Naive thymus-derived CD4-positive, alpha-beta T cell (primary cell): ENCODE data around the gene HDAC4. TPM values are rescaled to one million over a fixed set of nuclear protein-coding genes. Genes with fewer than 3 reads are reported as not detected.
A peak's percentile ranks its signal among the peaks of the same experiment; 100 is the strongest.
"Not testable (repeated sequence)": the region's sequence is repeated elsewhere in the genome, so short reads cannot be mapped to it uniquely, and the experiment has no call there.

Source experiments
- ATAC-seq: fragments of 150-1000 bp; cut with Tn5 transposase; 2 replicates; pipeline ENCODE4 v1.10.0; 2021; ENCODE audit warnings: mild to moderate bottlenecking, moderate library complexity
- CTCF ChIA-PET: fragments of 350-600 bp; sonication (Branson Sonifier 250); formaldehyde crosslinking; loops from one replicate; lab custom pipeline; 2021; ENCODE audit warnings: antibody characterized with exemption; lab: Charles Lee
- POLR2A ChIA-PET: fragments of 350-600 bp; sonication (Branson Sonifier 250); formaldehyde crosslinking; loops from one replicate; lab custom pipeline; 2021; ENCODE audit warnings: antibody characterized with exemption, inconsistent platforms; lab: Charles Lee
- DNase-seq, 9 donors: peaks; one replicate each; pipeline versions ENCODE4 v3.0.0 to v3.0.0-alpha.2; 2020 to 2022; ENCODE audit warnings: mixed read lengths in 1 of 9
- H3K27ac ChIP-seq: one replicate; pipeline ENCODE4 v1.7.0; 2013; ENCODE audit warnings: mild to moderate bottlenecking, low read depth, low read length, moderate library complexity
- H3K27me3 ChIP-seq, 2 donors: one replicate each; pipeline ENCODE4 v1.7.0; 2013; ENCODE audit warnings: low read length in 2 of 2, mild to moderate bottlenecking in 2 of 2, moderate library complexity in 2 of 2; ENCODE audit not compliant: control insufficient read depth in 2 of 2, insufficient read depth in 2 of 2
- H3K36me3 ChIP-seq, 3 experiments: 1 replicate in 2 of 3; 2 replicates in 1 of 3; pipeline ENCODE4 v1.7.0; 2013; ENCODE audit warnings: low read length in 3 of 3, mild to moderate bottlenecking in 3 of 3, moderate library complexity in 1 of 3; ENCODE audit not compliant: insufficient read depth in 3 of 3, control insufficient read depth in 2 of 3
- H3K4me1 ChIP-seq, 2 donors: one replicate each; pipeline ENCODE4 v1.7.0; 2013; ENCODE audit warnings: low read length in 2 of 2, mild to moderate bottlenecking in 2 of 2, moderate library complexity in 1 of 2; ENCODE audit not compliant: control insufficient read depth in 2 of 2, insufficient read depth in 2 of 2
- H3K4me3 ChIP-seq: 2 replicates; pipeline ENCODE4 v1.7.0; 2013; ENCODE audit warnings: mild to moderate bottlenecking, low read length
- H3K9me3 ChIP-seq, 3 experiments: 1 replicate in 2 of 3; 2 replicates in 1 of 3; pipeline ENCODE4 v1.7.0; 2013; ENCODE audit warnings: low read length in 3 of 3; ENCODE audit not compliant: control insufficient read depth in 2 of 3
- H3K27ac Mint-ChIP-seq, 9 donors: one replicate each; pipeline ENCODE4 v1.8.0; 2020 to 2022; ENCODE audit warnings: mixed read lengths in 9 of 9, mild to moderate bottlenecking in 8 of 9, moderate library complexity in 5 of 9, inconsistent platforms in 2 of 9
- H3K27me3 Mint-ChIP-seq, 5 donors: one replicate each; pipeline ENCODE4 v1.8.0; 2021 to 2022; ENCODE audit warnings: mixed read lengths in 5 of 5, mild to moderate bottlenecking in 1 of 5
- H3K36me3 Mint-ChIP-seq, 5 donors: one replicate each; pipeline ENCODE4 v1.8.0; 2020 to 2022; ENCODE audit warnings: mixed read lengths in 5 of 5, mild to moderate bottlenecking in 3 of 5, inconsistent platforms in 1 of 5
- H3K4me1 Mint-ChIP-seq, 7 donors: one replicate each; pipeline ENCODE4 v1.8.0; 2020 to 2022; ENCODE audit warnings: mixed read lengths in 7 of 7, mild to moderate bottlenecking in 3 of 7, inconsistent platforms in 1 of 7
- H3K4me3 Mint-ChIP-seq, 10 donors: one replicate each; pipeline ENCODE4 v1.8.0; 2020 to 2022; ENCODE audit warnings: mild to moderate bottlenecking in 10 of 10, mixed read lengths in 10 of 10, moderate library complexity in 6 of 10, inconsistent platforms in 2 of 10
- H3K9me3 Mint-ChIP-seq, 11 donors: one replicate each; pipeline ENCODE4 v1.8.0; 2020 to 2022; ENCODE audit warnings: mixed read lengths in 11 of 11, mild to moderate bottlenecking in 4 of 11, inconsistent platforms in 1 of 11, moderate library complexity in 1 of 11
- intact Hi-C, 2 donors: fragments of 100-400 bp; cut with micrococcal nuclease; formaldehyde crosslinking; loops; one replicate each; pipeline ENCODE4 v1.15.1; 2023
- polyA plus RNA-seq, 2 donors: library from polyadenylated mRNA; unstranded; fragments of 300-500 nt; fragmentation: Illumina TruSeq; gene quantifications; one replicate each; pipeline ENCODE4 v1.2.3, GENCODE V29; 2021
- total RNA-seq, 6 experiments: library from RNA in 5 of 6; stranded (reverse) in 5 of 6; gene quantifications; 1 replicate in 5 of 6; 2 replicates in 1 of 6; pipeline ENCODE4 v1.2.3 and lab custom pipeline; 2021 to 2026

Gene HDAC4
- total and polyA plus RNA-seq, 7 experiments from 2014 or later: 7.4 to 101 (median 55.3) TPM

- H3K36me3 Mint-ChIP-seq: peaks cover 38 to 93% (median 76%) of the 10 kb centered on the region in 5 donors
- Histone ChIP-seq H3K27ac (no peak overlapping the region), H3K36me3 (peaks cover 0 to 91% (median 8%) of the 10 kb centered on the region in 3 experiments), H3K9me3 (peaks cover 0 to 25% (median 0%) of the 10 kb centered on the region in 3 experiments), H3K27me3 (no peaks in the 10 kb centered on the region), H3K4me3 (no peak overlapping the region), H3K4me1 (no peaks in the 10 kb centered on the region)
- no peak overlapping the region for H3K4me3 Mint-ChIP-seq
- ATAC-seq (no peak), DNase-seq (no peak)
- CTCF ChIA-PET: interaction anchor here (0.8 kb wide), 1 partner anchor 92 kb away, joined by 3 read pairs; no protein-coding TSS in a partner anchor
- POLR2A ChIA-PET: no interaction called here
- intact Hi-C loops: no loop called here
- H3K27me3 Mint-ChIP-seq: no peaks in the 10 kb centered on the region
- H3K4me1 Mint-ChIP-seq: peaks cover 0 to 6% (median 0%) of the 10 kb centered on the region in 7 donors
- H3K27ac Mint-ChIP-seq: no peak overlapping the region
- peaks cover 0 to 46% (median 25%) of the 10 kb centered on the region in 11 donors for H3K9me3 Mint-ChIP-seq
Measured at GRCh38 chr2:239177325-239177724, 223.5 kb downstream of the HDAC4 start.

GRCh38 chr2:239176138-239176803, 224.5 kb downstream of the HDAC4 start:
- peaks cover 2 to 55% (median 30%) of the 10 kb centered on the region in 11 donors for H3K9me3 Mint-ChIP-seq
- POLR2A ChIA-PET: not testable (repeated sequence)

GRCh38 chr2:239175181-239175580, 225.6 kb downstream of the HDAC4 start:
- ChIA-PET CTCF (no interaction called here), POLR2A (interaction anchor here (0.6 kb wide), 1 partner anchor 86 kb away, joined by 3 read pairs; no protein-coding TSS in a partner anchor)
- Histone ChIP-seq H3K36me3 (peaks cover 0 to 83% (median 8%) of the 10 kb centered on the region in 3 experiments), H3K4me3 (no peak overlapping the region), H3K4me1 (no peaks in the 10 kb centered on the region), H3K27me3 (no peaks in the 10 kb centered on the region), H3K9me3 (peaks cover 0 to 40% (median 0%) of the 10 kb centered on the region in 3 experiments), H3K27ac (no peak overlapping the region)
- no peaks in the 10 kb centered on the region for H3K27me3 Mint-ChIP-seq
- peaks cover 49 to 96% (median 82%) of the 10 kb centered on the region in 5 donors for H3K36me3 Mint-ChIP-seq
- H3K4me1 Mint-ChIP-seq: peaks cover 0 to 6% (median 0%) of the 10 kb centered on the region in 7 donors
- intact Hi-C loops: no loop called here
- no peak overlapping the region for H3K27ac Mint-ChIP-seq
- H3K9me3 Mint-ChIP-seq: peaks cover 10 to 63% (median 36%) of the 10 kb centered on the region in 11 donors
- no peak for DNase-seq
- ATAC-seq: no peak
- no peak overlapping the region for H3K4me3 Mint-ChIP-seq

More at GRCh38 chr2:239176138-239176803, 224.5 kb downstream of the HDAC4 start:
- H3K27me3 Mint-ChIP-seq, ATAC-seq, H3K4me1 Mint-ChIP-seq, H3K4me1 ChIP-seq, H3K27ac ChIP-seq, intact Hi-C loops, DNase-seq, H3K27me3 ChIP-seq, H3K4me3 Mint-ChIP-seq, CTCF ChIA-PET, H3K4me3 ChIP-seq: not testable (repeated sequence)
- peak overlapping the region in 2 of 9 donors; percentile 58 to 78 for H3K27ac Mint-ChIP-seq
- H3K9me3 ChIP-seq: peaks cover 0 to 32% (median 0%) of the 10 kb centered on the region in 3 experiments
- H3K36me3 Mint-ChIP-seq: peaks cover 43 to 94% (median 82%) of the 10 kb centered on the region in 5 donors
- peaks cover 0 to 85% (median 8%) of the 10 kb centered on the region in 3 experiments for H3K36me3 ChIP-seq

GRCh38 chr2:239173301-239173700, 227.5 kb downstream of the HDAC4 start:
- Histone ChIP-seq H3K4me3 (no peak overlapping the region), H3K4me1 (no peaks in the 10 kb centered on the region), H3K27me3 (no peaks in the 10 kb centered on the region), H3K36me3 (peaks cover 0 to 78% (median 8%) of the 10 kb centered on the region in 3 experiments), H3K27ac (no peak overlapping the region), H3K9me3 (peaks cover 0 to 40% (median 0%) of the 10 kb centered on the region in 3 experiments)
- H3K27ac Mint-ChIP-seq: no peak overlapping the region
- intact Hi-C loops: no loop called here
- no peak overlapping the region for H3K4me3 Mint-ChIP-seq
- DNase-seq: no peak
- H3K27me3 Mint-ChIP-seq: no peaks in the 10 kb centered on the region
- peaks cover 0 to 6% (median 0%) of the 10 kb centered on the region in 7 donors for H3K4me1 Mint-ChIP-seq
- ATAC-seq: no peak
- ChIA-PET CTCF (no interaction called here), POLR2A (no interaction called here)
- peaks cover 40 to 86% (median 72%) of the 10 kb centered on the region in 5 donors for H3K36me3 Mint-ChIP-seq
- peaks cover 10 to 63% (median 36%) of the 10 kb centered on the region in 11 donors for H3K9me3 Mint-ChIP-seq

- ATAC-seq: no peak
- H3K4me3 Mint-ChIP-seq: no peak overlapping the region
- no peaks in the 10 kb centered on the region for H3K27me3 Mint-ChIP-seq
- ChIA-PET POLR2A (no interaction called here), CTCF (no interaction called here)
- DNase-seq: no peak
- peaks cover 10 to 52% (median 32%) of the 10 kb centered on the region in 11 donors for H3K9me3 Mint-ChIP-seq
- H3K36me3 Mint-ChIP-seq: peaks cover 30 to 78% (median 58%) of the 10 kb centered on the region in 5 donors
- H3K27ac Mint-ChIP-seq: peak overlapping the region in 2 of 9 donors; percentile 28 to 62
- peaks cover 0 to 40% (median 0%) of the 10 kb centered on the region in 3 experiments for H3K9me3 ChIP-seq
- H3K36me3 ChIP-seq: peaks cover 0 to 63% (median 8%) of the 10 kb centered on the region in 3 experiments
- no peak overlapping the region for H3K4me3 ChIP-seq
- H3K27me3 ChIP-seq: no peaks in the 10 kb centered on the region
- intact Hi-C loops: no loop called here
- H3K4me1 ChIP-seq: no peaks in the 10 kb centered on the region
- no peak overlapping the region for H3K27ac ChIP-seq
- H3K4me1 Mint-ChIP-seq: peaks cover 0 to 8% (median 0%) of the 10 kb centered on the region in 7 donors
Measured at GRCh38 chr2:239171643-239172042, 229.2 kb downstream of the HDAC4 start.

GRCh38 chr2:239169311-239170048, 231.3 kb downstream of the HDAC4 start:
- Mint-ChIP-seq H3K36me3 (peaks cover 26 to 65% (median 41%) of the 10 kb centered on the region in 5 donors), H3K9me3 (peaks cover 10 to 38% (median 26%) of the 10 kb centered on the region in 11 donors), H3K4me1 (peaks cover 7 to 18% (median 13%) of the 10 kb centered on the region in 7 donors), H3K27ac (no peak overlapping the region), H3K4me3 (no peak overlapping the region), H3K27me3 (no peaks in the 10 kb centered on the region)
- ATAC-seq (no peak), DNase-seq (peak in 1 of 9 donors; percentile 9)
- Histone ChIP-seq H3K27me3 (no peaks in the 10 kb centered on the region), H3K9me3 (peaks cover 0 to 25% (median 0%) of the 10 kb centered on the region in 3 experiments), H3K4me3 (no peak overlapping the region), H3K27ac (no peak overlapping the region), H3K4me1 (no peaks in the 10 kb centered on the region), H3K36me3 (peaks cover 0 to 46% (median 0%) of the 10 kb centered on the region in 3 experiments)
- CTCF ChIA-PET: no interaction called here
- POLR2A ChIA-PET: no interaction called here
- intact Hi-C loops: no loop called here
